Fibroblast of lung (primary cell): ENCODE results near the gene MUC4. TPM values are rescaled to one million over a fixed set of nuclear protein-coding genes. Genes with fewer than 3 reads are reported as not detected.

Experiments
- DNase-seq, 2 donors: peaks; one replicate each; pipeline versions ENCODE4 v3.0.0 to v3.0.0-alpha.2; 2010; ENCODE audit warnings: low read depth in 2 of 2
- H2AFZ ChIP-seq: 2 replicates; pipeline ENCODE4 v1.5.1; 2012; ENCODE audit warnings: low read length, control low read depth, inconsistent platforms
- H3K27ac ChIP-seq: 2 replicates; pipeline ENCODE4 v1.5.1; 2011; ENCODE audit warnings: low read length, control low read depth; ENCODE audit not compliant: insufficient read depth
- H3K27me3 ChIP-seq: 2 replicates; pipeline ENCODE4 v1.5.1; 2011; ENCODE audit warnings: mild to moderate bottlenecking, low read length; ENCODE audit not compliant: control insufficient read depth, insufficient read depth
- H3K36me3 ChIP-seq: 2 replicates; pipeline ENCODE4 v1.5.1; 2011; ENCODE audit warnings: low read length; ENCODE audit not compliant: control insufficient read depth, insufficient read depth
- H3K4me1 ChIP-seq: 2 replicates; pipeline ENCODE4 v1.5.1; 2011; ENCODE audit warnings: low read length; ENCODE audit not compliant: control insufficient read depth, insufficient read depth; ENCODE audit errors: extremely low read depth
- H3K4me2 ChIP-seq: 2 replicates; pipeline ENCODE4 v1.5.1; 2011; ENCODE audit warnings: low read length, control low read depth; ENCODE audit not compliant: insufficient read depth; ENCODE audit errors: extremely low read depth
- H3K4me3 ChIP-seq, 4 experiments: fragments of 200-600 bp in 1 of 4; sonication (generic) in 1 of 4; replicated peaks in 1 of 4; 2 replicates each; pipeline ENCODE4 v1.5.1; 2011 to 2016; ENCODE audit warnings: low read length in 4 of 4, low read depth in 3 of 4, mild to moderate bottlenecking in 3 of 4, control low read depth in 2 of 4, inconsistent platforms in 1 of 4, mixed read lengths in 1 of 4; ENCODE audit not compliant: insufficient read depth in 1 of 4; ENCODE audit errors: control extremely low read depth in 1 of 4
- H3K79me2 ChIP-seq: 2 replicates; pipeline ENCODE4 v1.5.1; 2012; ENCODE audit warnings: mild to moderate bottlenecking, low read length, inconsistent platforms; ENCODE audit not compliant: control insufficient read depth, insufficient read depth
- H3K9ac ChIP-seq: 2 replicates; pipeline ENCODE4 v1.5.1; 2011; ENCODE audit warnings: mild to moderate bottlenecking, low read length, control low read depth; ENCODE audit not compliant: insufficient read depth
- H3K9me3 ChIP-seq: 2 replicates; pipeline ENCODE4 v1.5.1; 2012; ENCODE audit warnings: low read depth, low read length; ENCODE audit not compliant: control insufficient read depth, insufficient read depth
- H4K20me1 ChIP-seq: 2 replicates; pipeline ENCODE4 v1.5.1; 2011; ENCODE audit warnings: low read length; ENCODE audit not compliant: control insufficient read depth, insufficient read depth; ENCODE audit errors: extremely low read depth
- EZH2 ChIP-seq: IDR thresholded peaks from 2 replicates; pipeline ENCODE4 v1.5.1; 2012; ENCODE audit warnings: low read length, control low read depth, mild to moderate bottlenecking; ENCODE audit errors: missing control alignments
- polyA plus RNA-seq, 2 donors: library from polyadenylated mRNA; depleted of rRNA in 1 of 2; stranded (reverse) in 1 of 2; unstranded in 1 of 2; fragments of >200 nt; gene quantifications; 2 replicates each; pipeline ENCODE4 v1.2.1, GENCODE V29; 2011 to 2012; ENCODE audit warnings: missing spikeins in 1 of 2
- total RNA-seq: library from RNA; depleted of rRNA; stranded (reverse); fragments of >200 nt; gene quantifications from 2 replicates; pipeline ENCODE4 v1.2.1, GENCODE V29; 2014
- TF ChIP-seq, protein P1 (sequence below), 2 donors: IDR thresholded peaks in 1 of 2; conservative IDR thresholded peaks in 1 of 2; 1 replicate in 1 of 2; 2 replicates in 1 of 2; pipeline ENCODE4 v1.5.1; 2011 to 2012; ENCODE audit warnings: low read length in 2 of 2, control low read depth in 1 of 2, inconsistent platforms in 1 of 2, low read depth in 1 of 2, mild to moderate bottlenecking in 1 of 2

MUC4 gene
- total and polyA plus RNA-seq, 2 donors (not counting 1 experiment from before 2014, with no cell fraction given): not detected

- H3K27me3 ChIP-seq: no peaks in the 10 kb centered on the region
- no peaks in the 10 kb centered on the region for H4K20me1 ChIP-seq
- no peaks in the 10 kb centered on the region for H3K4me1 ChIP-seq
- TF ChIP-seq, protein P1, sequence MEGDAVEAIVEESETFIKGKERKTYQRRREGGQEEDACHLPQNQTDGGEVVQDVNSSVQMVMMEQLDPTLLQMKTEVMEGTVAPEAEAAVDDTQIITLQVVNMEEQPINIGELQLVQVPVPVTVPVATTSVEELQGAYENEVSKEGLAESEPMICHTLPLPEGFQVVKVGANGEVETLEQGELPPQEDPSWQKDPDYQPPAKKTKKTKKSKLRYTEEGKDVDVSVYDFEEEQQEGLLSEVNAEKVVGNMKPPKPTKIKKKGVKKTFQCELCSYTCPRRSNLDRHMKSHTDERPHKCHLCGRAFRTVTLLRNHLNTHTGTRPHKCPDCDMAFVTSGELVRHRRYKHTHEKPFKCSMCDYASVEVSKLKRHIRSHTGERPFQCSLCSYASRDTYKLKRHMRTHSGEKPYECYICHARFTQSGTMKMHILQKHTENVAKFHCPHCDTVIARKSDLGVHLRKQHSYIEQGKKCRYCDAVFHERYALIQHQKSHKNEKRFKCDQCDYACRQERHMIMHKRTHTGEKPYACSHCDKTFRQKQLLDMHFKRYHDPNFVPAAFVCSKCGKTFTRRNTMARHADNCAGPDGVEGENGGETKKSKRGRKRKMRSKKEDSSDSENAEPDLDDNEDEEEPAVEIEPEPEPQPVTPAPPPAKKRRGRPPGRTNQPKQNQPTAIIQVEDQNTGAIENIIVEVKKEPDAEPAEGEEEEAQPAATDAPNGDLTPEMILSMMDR (conservative IDR thresholded peaks at IDR 0.05 in 1 of 2, IDR thresholded peaks at IDR 0.05 in 1 of 2; ENCODE audit: low read depth in 1 of 2, low read length in 2 of 2): no peak
- no peak for TF ChIP-seq EZH2
- H3K79me2 ChIP-seq: no peaks in the 10 kb centered on the region
- no peak overlapping the region for H3K4me3 ChIP-seq
- H3K4me2 ChIP-seq: no peak overlapping the region
- H3K9ac ChIP-seq: no peak overlapping the region
- no peak for DNase-seq
- no peak overlapping the region for H3K27ac ChIP-seq
- no peak overlapping the region for H2AFZ ChIP-seq
- H3K9me3 ChIP-seq: no peaks in the 10 kb centered on the region
- no peaks in the 10 kb centered on the region for H3K36me3 ChIP-seq
These were observed 74.8 kb downstream of the MUC4 start for GRCh38 chr3:195736866-195737490.

DNA sequence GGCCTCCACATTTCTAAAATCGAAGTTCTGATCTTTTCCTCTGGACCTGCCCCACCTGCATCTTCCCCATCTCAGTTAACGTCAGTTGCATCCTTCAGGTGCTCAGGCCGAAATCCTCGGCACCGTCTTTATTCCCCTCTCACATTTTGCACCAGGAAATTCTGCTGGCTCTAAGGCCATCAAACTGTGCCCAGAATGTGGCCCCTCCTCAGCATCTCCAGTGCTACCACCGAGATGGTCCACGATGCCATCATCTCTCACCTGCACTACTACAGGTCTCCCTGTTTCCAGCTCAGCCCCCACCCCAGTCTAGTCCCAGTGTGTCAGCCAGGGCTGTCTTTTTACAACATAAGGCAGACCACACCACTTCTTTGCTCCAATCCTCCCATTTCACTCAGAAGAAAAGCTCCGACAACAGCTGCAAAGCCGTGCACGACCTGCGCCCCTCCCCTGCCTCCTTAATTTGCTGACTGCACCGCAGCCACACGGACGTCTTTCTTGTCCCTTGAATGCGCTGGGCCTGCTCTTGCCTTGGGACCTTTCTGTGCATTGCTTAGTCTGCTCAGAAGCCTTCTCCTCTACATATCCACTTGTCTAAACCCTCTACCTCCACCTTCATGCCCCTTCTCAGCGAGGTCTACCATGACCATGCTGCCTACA lies 76.6 kb downstream of the MUC4 start:
- Histone ChIP-seq H3K79me2 (no peaks in the 10 kb centered on the region), H4K20me1 (no peaks in the 10 kb centered on the region), H3K36me3 (no peaks in the 10 kb centered on the region), H3K27ac (no peak overlapping the region), H3K4me2 (no peak overlapping the region), H2AFZ (no peak overlapping the region), H3K27me3 (no peaks in the 10 kb centered on the region), H3K9me3 (no peaks in the 10 kb centered on the region), H3K4me1 (no peaks in the 10 kb centered on the region), H3K9ac (no peak overlapping the region), H3K4me3 (no peak overlapping the region)
- DNase-seq: no peak
- no peak for TF ChIP-seq EZH2
- TF ChIP-seq, protein P1 (conservative IDR thresholded peaks at IDR 0.05 in 1 of 2, IDR thresholded peaks at IDR 0.05 in 1 of 2; ENCODE audit: low read depth in 1 of 2, low read length in 2 of 2): no peak

DNA sequence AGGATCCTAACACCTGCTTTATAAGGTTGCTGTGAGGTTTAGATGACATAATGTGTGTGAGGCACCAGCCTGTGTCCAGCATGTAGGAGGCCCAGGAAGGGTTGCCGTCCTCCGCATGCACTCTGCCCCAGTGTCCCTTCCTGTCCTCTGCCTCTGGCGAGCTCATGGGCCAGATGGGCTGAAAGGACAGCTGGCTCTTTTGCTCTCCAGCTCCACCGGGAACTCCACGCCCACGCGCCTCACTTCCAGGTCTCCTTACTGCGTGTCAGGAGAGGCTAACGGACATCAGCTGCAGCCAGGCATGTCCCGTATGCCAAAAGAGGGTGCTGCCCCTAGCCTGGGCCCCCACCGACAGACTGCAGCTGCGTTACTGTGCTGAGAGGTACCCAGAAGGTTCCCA lies 78.8 kb downstream of the MUC4 start:
- no peaks in the 10 kb centered on the region for H3K79me2 ChIP-seq
- no peak overlapping the region for H3K4me3 ChIP-seq
- H4K20me1 ChIP-seq: no peaks in the 10 kb centered on the region
- no peaks in the 10 kb centered on the region for H3K9me3 ChIP-seq
- H3K27ac ChIP-seq: no peak overlapping the region
- no peak overlapping the region for H3K9ac ChIP-seq
- H3K36me3 ChIP-seq: no peaks in the 10 kb centered on the region
- H3K4me2 ChIP-seq: no peak overlapping the region
- no peaks in the 10 kb centered on the region for H3K27me3 ChIP-seq
- H3K4me1 ChIP-seq: no peaks in the 10 kb centered on the region
- no peak overlapping the region for H2AFZ ChIP-seq
- DNase-seq: peak in 1 of 2 donors; percentile 20
- no peak for TF ChIP-seq EZH2
- TF ChIP-seq, protein P1 (conservative IDR thresholded peaks at IDR 0.05 in 1 of 2, IDR thresholded peaks at IDR 0.05 in 1 of 2; ENCODE audit: low read depth in 1 of 2, low read length in 2 of 2): no peak
